GM12865 (cell line): ENCODE data around the gene DTD1.

Source experiments
- DNase-seq: peaks from one replicate; pipeline ENCODE4 v3.0.0; 2010; ENCODE audit warnings: low read depth
- H3K4me3 ChIP-seq: 2 replicates; pipeline ENCODE4 v1.5.1; 2011; ENCODE audit warnings: mild to moderate bottlenecking, low read depth, low read length, control low read depth
- TF ChIP-seq, protein P1 (sequence below): IDR thresholded peaks from 2 replicates; pipeline ENCODE4 v1.5.1; 2011; ENCODE audit warnings: low read length, control low read depth, low read depth, inconsistent platforms; ENCODE audit not compliant: insufficient read depth; ENCODE audit errors: missing control alignments

Gene DTD1

DNA sequence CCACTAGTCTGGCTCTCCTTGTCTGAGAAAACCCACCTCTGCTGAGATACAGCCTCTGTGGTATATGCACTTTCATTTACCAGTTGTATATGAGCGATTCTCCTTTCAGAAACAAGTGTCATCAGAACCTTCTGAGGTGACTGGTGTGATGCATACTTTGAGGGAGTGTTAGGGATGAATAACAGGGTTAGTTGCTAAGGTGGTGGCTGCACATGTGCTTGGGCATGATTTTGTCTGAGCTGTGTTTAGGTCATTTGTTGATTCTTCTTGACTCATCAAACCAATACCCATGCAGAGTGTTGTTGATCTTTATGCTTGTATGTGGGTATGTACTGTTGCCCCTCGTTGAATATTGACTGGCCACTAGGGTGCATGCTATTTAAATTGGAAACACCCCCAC lies 25.7 kb downstream of the DTD1 start:
- DNase-seq: no peak
- H3K4me3 ChIP-seq: no peak overlapping the region
- TF ChIP-seq, protein P1, sequence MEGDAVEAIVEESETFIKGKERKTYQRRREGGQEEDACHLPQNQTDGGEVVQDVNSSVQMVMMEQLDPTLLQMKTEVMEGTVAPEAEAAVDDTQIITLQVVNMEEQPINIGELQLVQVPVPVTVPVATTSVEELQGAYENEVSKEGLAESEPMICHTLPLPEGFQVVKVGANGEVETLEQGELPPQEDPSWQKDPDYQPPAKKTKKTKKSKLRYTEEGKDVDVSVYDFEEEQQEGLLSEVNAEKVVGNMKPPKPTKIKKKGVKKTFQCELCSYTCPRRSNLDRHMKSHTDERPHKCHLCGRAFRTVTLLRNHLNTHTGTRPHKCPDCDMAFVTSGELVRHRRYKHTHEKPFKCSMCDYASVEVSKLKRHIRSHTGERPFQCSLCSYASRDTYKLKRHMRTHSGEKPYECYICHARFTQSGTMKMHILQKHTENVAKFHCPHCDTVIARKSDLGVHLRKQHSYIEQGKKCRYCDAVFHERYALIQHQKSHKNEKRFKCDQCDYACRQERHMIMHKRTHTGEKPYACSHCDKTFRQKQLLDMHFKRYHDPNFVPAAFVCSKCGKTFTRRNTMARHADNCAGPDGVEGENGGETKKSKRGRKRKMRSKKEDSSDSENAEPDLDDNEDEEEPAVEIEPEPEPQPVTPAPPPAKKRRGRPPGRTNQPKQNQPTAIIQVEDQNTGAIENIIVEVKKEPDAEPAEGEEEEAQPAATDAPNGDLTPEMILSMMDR: no peak

DNA sequence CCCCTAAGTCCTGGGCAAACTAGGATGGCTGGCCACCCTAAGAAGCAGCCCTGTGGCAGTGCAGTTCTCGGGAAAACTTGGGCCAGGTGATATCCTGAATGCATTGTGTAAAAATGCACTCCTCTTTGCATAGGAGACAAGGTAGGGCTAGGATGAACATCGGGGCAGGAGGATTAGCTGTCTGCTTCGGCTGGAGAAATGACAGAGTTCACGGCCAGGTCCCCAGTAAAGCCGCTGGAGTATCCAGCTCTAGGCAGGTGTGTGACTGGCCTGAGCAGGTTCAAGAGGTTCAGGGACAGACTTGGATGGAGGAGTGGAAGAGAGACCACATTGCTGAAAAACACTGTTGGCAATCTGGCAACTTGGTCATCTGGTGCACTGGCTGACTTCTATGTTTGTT lies 26.4 kb downstream of the DTD1 start:
- no peak overlapping the region for H3K4me3 ChIP-seq
- TF ChIP-seq, protein P1: no peak
- DNase-seq: no peak

DNA sequence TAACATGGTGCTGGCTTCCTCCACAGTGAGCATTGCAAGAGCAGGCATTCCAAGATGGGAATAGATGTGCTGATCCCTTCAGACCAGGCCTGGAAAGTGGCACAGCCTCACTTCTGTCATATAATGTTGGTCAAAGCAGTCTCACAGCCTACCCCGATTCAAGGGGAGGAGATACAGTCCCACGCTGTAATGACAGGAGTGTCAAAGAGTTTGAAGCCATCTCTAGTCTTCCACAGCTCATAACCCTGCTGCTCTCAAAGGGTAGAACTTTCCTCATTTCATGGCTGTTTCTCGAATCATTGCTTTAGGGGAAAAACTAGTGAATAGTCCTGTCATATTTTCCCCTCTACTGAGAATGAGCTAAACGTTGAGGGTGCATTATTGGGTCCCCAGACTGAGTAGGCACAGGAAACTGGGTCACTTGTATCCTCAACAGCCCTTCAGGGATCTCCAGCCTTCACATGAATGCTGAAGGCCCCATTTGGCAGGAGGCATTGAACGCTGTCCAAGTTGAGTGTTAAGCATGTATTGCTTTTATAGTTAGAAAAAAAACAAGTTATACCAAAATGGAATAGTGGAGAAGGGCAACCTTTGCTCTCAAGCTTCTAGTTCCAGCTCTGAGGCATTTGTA lies 27.3 kb downstream of the DTD1 start:
- DNase-seq: no peak
- no peak overlapping the region for H3K4me3 ChIP-seq
- TF ChIP-seq, protein P1: no peak

DNA sequence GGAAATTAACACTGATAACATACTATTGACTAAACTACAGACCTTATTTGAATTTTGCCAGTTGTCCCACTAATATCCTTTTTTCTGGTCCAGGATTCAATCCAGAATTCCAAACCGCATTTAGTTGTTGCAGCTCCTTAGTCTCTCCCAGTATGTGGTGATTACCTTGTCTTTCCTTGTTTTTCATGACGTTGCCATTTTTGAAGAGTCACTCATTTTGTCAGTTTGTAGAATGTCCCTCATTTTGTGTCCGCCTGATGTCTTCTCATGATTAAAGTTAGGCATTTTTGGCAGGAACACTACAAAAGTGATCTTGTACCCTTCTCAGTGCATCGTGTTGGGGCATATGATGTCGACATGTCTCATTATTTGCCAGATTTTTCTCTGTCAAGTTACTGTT lies 33.1 kb downstream of the DTD1 start:
- DNase-seq: no peak
- TF ChIP-seq, protein P1: no peak
- no peak overlapping the region for H3K4me3 ChIP-seq

DNA sequence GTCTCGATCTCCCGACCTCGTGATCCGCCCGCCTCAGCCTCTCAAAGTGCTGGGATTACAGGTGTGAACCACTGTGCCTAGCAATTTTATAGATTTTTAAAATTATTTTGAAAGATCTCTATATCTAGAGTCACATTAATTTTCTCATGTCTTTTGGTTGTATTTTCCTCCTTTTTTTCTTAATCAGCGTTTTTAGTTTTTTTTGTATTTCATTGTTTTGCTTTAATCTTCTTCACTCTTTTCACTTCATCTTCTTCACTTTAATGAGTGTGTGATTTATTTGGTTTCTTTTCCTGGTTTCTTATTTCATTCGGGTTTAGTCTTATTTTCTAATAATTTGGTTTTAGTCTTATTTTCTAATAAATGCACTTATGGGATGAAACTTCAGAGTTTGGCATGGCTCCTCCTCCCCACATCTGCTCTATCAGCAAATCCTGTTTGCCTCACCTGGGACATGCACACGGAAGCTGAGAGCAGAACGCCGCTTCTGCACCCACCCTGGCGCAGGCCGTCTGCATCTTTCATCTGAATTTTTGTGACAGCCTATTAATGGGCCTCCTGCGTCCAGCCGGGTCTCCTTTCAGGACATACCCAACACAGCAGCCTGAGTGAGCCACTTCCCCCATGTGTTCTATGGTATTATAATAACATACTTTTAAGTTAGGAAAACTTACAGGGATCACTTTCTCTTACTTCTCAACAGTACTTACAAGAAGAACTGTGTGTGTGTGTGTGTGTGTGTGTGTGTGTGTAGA lies 35.5 kb downstream of the DTD1 start:
- no peak overlapping the region for H3K4me3 ChIP-seq
- DNase-seq: no peak
- TF ChIP-seq, protein P1: no peak

DNA sequence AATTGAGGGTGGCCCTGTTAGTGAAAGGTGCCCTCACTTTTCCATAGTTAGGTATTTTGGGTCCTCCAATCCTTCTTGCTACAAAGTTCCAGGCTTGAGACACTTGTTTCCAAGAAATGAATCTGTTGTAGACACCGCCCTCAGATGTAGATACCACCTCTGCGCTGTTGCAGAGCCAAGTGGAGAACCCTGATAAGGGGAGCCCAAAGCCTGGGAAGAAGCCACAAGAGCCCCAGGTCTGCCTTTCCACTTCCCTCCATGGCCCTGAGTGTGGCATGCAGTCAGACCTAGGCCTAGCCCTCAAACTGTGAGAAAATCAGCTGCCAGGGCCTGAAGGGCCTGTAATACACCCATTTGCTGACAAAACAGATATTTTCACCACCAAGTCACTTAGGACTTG lies 37.1 kb downstream of the DTD1 start:
- no peak for DNase-seq
- TF ChIP-seq, protein P1: no peak

More for the DNA sequence above, 37.1 kb downstream of the DTD1 start:
- no peak overlapping the region for H3K4me3 ChIP-seq
